HepG2 (cell line): Measurements from ENCODE around the gene ZNF443. TPM values are rescaled to one million over a fixed set of nuclear protein-coding genes. Genes with fewer than 3 reads are reported as not detected.

Experiments
- DMAP1 ChIP-seq: IDR thresholded peaks from 2 replicates; pipeline ENCODE4 v1.6.1; 2016
- GABPA ChIP-seq, 2 experiments: IDR thresholded peaks; 2 replicates each; pipeline ENCODE4 v1.6.1; 2011 to 2016; ENCODE audit warnings: low read depth in 2 of 2, low read length in 1 of 2, missing biosample characterization in 1 of 2, missing genetic modification characterization in 1 of 2
- HNF4A ChIP-seq: sonication (generic); formaldehyde crosslinking; IDR thresholded peaks from 2 replicates; pipeline ENCODE4 v1.4.0; 2020; ENCODE audit warnings: missing genetic modification reagents
- HNRNPLL ChIP-seq: fragments of 200-400 bp; formaldehyde crosslinking; IDR thresholded peaks from 2 replicates; pipeline ENCODE4 v1.6.1; 2017; ENCODE audit warnings: mild to moderate bottlenecking, low read depth, low read length; ENCODE audit not compliant: poor library complexity, severe bottlenecking
- MAX ChIP-seq: IDR thresholded peaks from 2 replicates; pipeline ENCODE4 v1.6.1; 2012; ENCODE audit warnings: inconsistent platforms
- TRAFD1 ChIP-seq: sonication (generic); formaldehyde crosslinking; IDR thresholded peaks from 2 replicates; pipeline ENCODE4 v1.5.1; 2020; ENCODE audit warnings: missing genetic modification reagents, mild to moderate bottlenecking, borderline replicate concordance
- ZNF501 ChIP-seq: sonication (generic); formaldehyde crosslinking; IDR thresholded peaks from 2 replicates; pipeline ENCODE4 v1.5.1; 2020; ENCODE audit warnings: mild to moderate bottlenecking, moderate library complexity, missing genetic modification reagents
- ZNF816 ChIP-seq: sonication (generic); formaldehyde crosslinking; IDR thresholded peaks from 2 replicates; pipeline ENCODE4 v1.8.0; 2022; ENCODE audit warnings: missing genetic modification reagents, mild to moderate bottlenecking, borderline replicate concordance
- ZSCAN9 ChIP-seq: IDR thresholded peaks from 2 replicates; pipeline ENCODE4 v1.6.1; 2016; ENCODE audit warnings: borderline replicate concordance
- ZXDC ChIP-seq: sonication (generic); formaldehyde crosslinking; IDR thresholded peaks from 2 replicates; pipeline ENCODE4 v1.5.0; 2020; ENCODE audit warnings: mild to moderate bottlenecking, missing genetic modification reagents
- polyA plus RNA-seq, 8 experiments: library from polyadenylated mRNA; depleted of rRNA in 3 of 8; stranded (reverse) in 7 of 8; unstranded in 1 of 8; fragments of >200 nt; fragmentation: Illumina TruSeq in 4 of 8; extraction: Trizol in 4 of 8; gene quantifications; 2 replicates each; pipeline versions ENCODE4 v1.2.1 to v1.2.3, GENCODE V29; 2011 to 2016; ENCODE audit warnings: low read depth in 4 of 8, missing spikeins in 1 of 8, mixed read lengths in 1 of 8; ENCODE audit not compliant: insufficient read depth in 1 of 8
- total RNA-seq, 5 experiments: library from RNA; depleted of rRNA; stranded (reverse); fragments of >200 nt; fragmentation: Illumina TruSeq; extraction: Trizol; gene quantifications; 2 replicates each; pipeline ENCODE4 v1.2.3, GENCODE V29; 2016; ENCODE audit warnings: low read depth in 1 of 5

Gene ZNF443
- total and polyA plus RNA-seq, 2 of the 13 experiments (the other 11 are each of a cell fraction or from before 2014, with no cell fraction given), result 3.6 to 19.0 TPM

GRCh38 chr19:12400633-12401502 is 40.0 kb downstream of the ZNF443 start, which contains the start of gene ZNF799 (continued):
- peak; percentile 77; the same call in 1 of the 2 replicates for TF ChIP-seq ZNF501 (CRISPR knock-in tag)
- peak; percentile 67 for TF ChIP-seq HNRNPLL
- no peak for TF ChIP-seq ZNF816 (CRISPR knock-in tag)
- 0 out of 2 replicates have a peak, but pooled peaks have one; percentile 35 for TF ChIP-seq ZXDC (CRISPR knock-in tag)
- no peak for TF ChIP-seq ZSCAN9 (CRISPR knock-in tag)
- TF ChIP-seq TRAFD1, result no peak
- peak; percentile 64 for TF ChIP-seq HNF4A (CRISPR knock-in tag)
- TF ChIP-seq GABPA (IDR thresholded peaks at IDR 0.05; ENCODE audit: low read depth, low read length), result no peak; the same call in none of the 2 replicates
- peak; percentile 79 for TF ChIP-seq GABPA (CRISPR knock-in tag; IDR thresholded peaks at IDR 0.05; ENCODE audit: low read depth)
- peak; percentile 40; the same call in 1 of the 2 replicates for TF ChIP-seq MAX
- TF ChIP-seq DMAP1 (CRISPR knock-in tag), result no peak
